Measurements from ENCODE around the gene TNNT1.
"Not testable (repeated sequence)": the region's sequence is repeated elsewhere in the genome, so short reads cannot be mapped to it uniquely, and the experiment has no call there.

TNNT1 gene

GRCh38 chr19:55116232-55116858 lies 32.7 kb downstream of the TNNT1 start:
- Histone ChIP-seq H3K27me3 (ENCODE audit: insufficient read depth, low read length) (no peaks in the 10 kb centered on the region), H3K79me2 (ENCODE audit: control insufficient read depth, insufficient read depth, low read length, unreplicated experiment) (peaks cover 52% of the 10 kb centered on the region), H2AFZ (ENCODE audit: low read length, unreplicated experiment) (no peak overlapping the region), H3K27ac (ENCODE audit: low read depth, low read length) (peak overlapping the region; percentile 43; the same call in 1 of the 2 replicates), H3K4me1 (ENCODE audit: control insufficient read depth, insufficient read depth, low read length, unreplicated experiment) (peaks cover 16% of the 10 kb centered on the region), H3K36me3 (ENCODE audit: insufficient read depth, low read length) (no peaks in the 10 kb centered on the region), H3K4me3 (ENCODE audit: low read depth, low read length) (peak overlapping the region; percentile 84)

- H3K27me3 ChIP-seq (ENCODE audit: insufficient read depth, low read length), result no peaks in the 10 kb centered on the region
- H2AFZ ChIP-seq (ENCODE audit: low read length, unreplicated experiment), result no peak overlapping the region
- no peaks in the 10 kb centered on the region for H3K36me3 ChIP-seq (ENCODE audit: insufficient read depth, low read length)
- peaks cover 52% of the 10 kb centered on the region for H3K79me2 ChIP-seq (ENCODE audit: control insufficient read depth, insufficient read depth, low read length, unreplicated experiment)
- H3K4me3 ChIP-seq (ENCODE audit: low read depth, low read length), result peak overlapping the region; percentile 84
- peak overlapping the region; percentile 37; the same call in 1 of the 2 replicates for H3K27ac ChIP-seq (ENCODE audit: low read depth, low read length)
- H3K4me1 ChIP-seq (ENCODE audit: control insufficient read depth, insufficient read depth, low read length, unreplicated experiment), result peaks cover 16% of the 10 kb centered on the region
Observed at GRCh38 chr19:55115446-55116065, 33.5 kb downstream of the TNNT1 start.

- Histone ChIP-seq H3K36me3 (ENCODE audit: insufficient read depth, low read length) (no peaks in the 10 kb centered on the region), H3K79me2 (ENCODE audit: control insufficient read depth, insufficient read depth, low read length, unreplicated experiment) (peaks cover 52% of the 10 kb centered on the region), H3K27me3 (ENCODE audit: insufficient read depth, low read length) (no peaks in the 10 kb centered on the region), H3K27ac (ENCODE audit: low read depth, low read length) (peak overlapping the region; percentile 29; the same call in 1 of the 2 replicates), H2AFZ (ENCODE audit: low read length, unreplicated experiment) (no peak overlapping the region), H3K4me3 (ENCODE audit: low read depth, low read length) (no peak overlapping the region), H3K4me1 (ENCODE audit: control insufficient read depth, insufficient read depth, low read length, unreplicated experiment) (peaks cover 16% of the 10 kb centered on the region)
Observed at GRCh38 chr19:55114566-55115145, 34.4 kb downstream of the TNNT1 start.

- Histone ChIP-seq H3K79me2 (ENCODE audit: control insufficient read depth, insufficient read depth, low read length, unreplicated experiment) (peaks cover 52% of the 10 kb centered on the region), H3K4me3 (ENCODE audit: low read depth, low read length) (no peak overlapping the region)
Observed at GRCh38 chr19:55113570-55114039, 35.4 kb downstream of the TNNT1 start.

GRCh38 chr19:55112777-55113569 lies 36.0 kb downstream of the TNNT1 start:
- Histone ChIP-seq H3K79me2 (ENCODE audit: control insufficient read depth, insufficient read depth, low read length, unreplicated experiment) (peaks cover 52% of the 10 kb centered on the region), H3K27me3 (ENCODE audit: insufficient read depth, low read length) (no peaks in the 10 kb centered on the region)

More at GRCh38 chr19:55113570-55114039, 35.4 kb downstream of the TNNT1 start:
- no peaks in the 10 kb centered on the region for H3K36me3 ChIP-seq (ENCODE audit: insufficient read depth, low read length)
- no peaks in the 10 kb centered on the region for H3K27me3 ChIP-seq (ENCODE audit: insufficient read depth, low read length)
- H2AFZ ChIP-seq (ENCODE audit: low read length, unreplicated experiment), result no peak overlapping the region
- H3K4me1 ChIP-seq (ENCODE audit: control insufficient read depth, insufficient read depth, low read length, unreplicated experiment), result peaks cover 16% of the 10 kb centered on the region
- H3K27ac ChIP-seq (ENCODE audit: low read depth, low read length), result peak overlapping the region; percentile 48; the same call in 1 of the 2 replicates

GRCh38 chr19:55112246-55112776 lies 36.7 kb downstream of the TNNT1 start:
- no peak overlapping the region for H3K4me3 ChIP-seq (ENCODE audit: low read depth, low read length)
- H3K4me1 ChIP-seq (ENCODE audit: control insufficient read depth, insufficient read depth, low read length, unreplicated experiment), result peaks cover 16% of the 10 kb centered on the region
- no peak overlapping the region for H3K27ac ChIP-seq (ENCODE audit: low read depth, low read length)
- no peaks in the 10 kb centered on the region for H3K27me3 ChIP-seq (ENCODE audit: insufficient read depth, low read length)
- peaks cover 52% of the 10 kb centered on the region for H3K79me2 ChIP-seq (ENCODE audit: control insufficient read depth, insufficient read depth, low read length, unreplicated experiment)
- no peak overlapping the region for H2AFZ ChIP-seq (ENCODE audit: low read length, unreplicated experiment)
- no peaks in the 10 kb centered on the region for H3K36me3 ChIP-seq (ENCODE audit: insufficient read depth, low read length)

More at GRCh38 chr19:55112777-55113569, 36.0 kb downstream of the TNNT1 start:
- no peak overlapping the region for H2AFZ ChIP-seq (ENCODE audit: low read length, unreplicated experiment)
- no peaks in the 10 kb centered on the region for H3K36me3 ChIP-seq (ENCODE audit: insufficient read depth, low read length)
- H3K4me3 ChIP-seq (ENCODE audit: low read depth, low read length), result no peak overlapping the region
- H3K4me1 ChIP-seq (ENCODE audit: control insufficient read depth, insufficient read depth, low read length, unreplicated experiment), result peaks cover 16% of the 10 kb centered on the region
- peak overlapping the region; percentile 48; the same call in 1 of the 2 replicates for H3K27ac ChIP-seq (ENCODE audit: low read depth, low read length)

- Histone ChIP-seq H3K4me1 (ENCODE audit: control insufficient read depth, insufficient read depth, low read length, unreplicated experiment) (peaks cover 16% of the 10 kb centered on the region), H2AFZ (ENCODE audit: low read length, unreplicated experiment) (no peak overlapping the region), H3K27me3 (ENCODE audit: insufficient read depth, low read length) (no peaks in the 10 kb centered on the region), H3K27ac (ENCODE audit: low read depth, low read length) (no peak overlapping the region), H3K79me2 (ENCODE audit: control insufficient read depth, insufficient read depth, low read length, unreplicated experiment) (peaks cover 48% of the 10 kb centered on the region), H3K36me3 (ENCODE audit: insufficient read depth, low read length) (no peaks in the 10 kb centered on the region), H3K4me3 (ENCODE audit: low read depth, low read length) (no peak overlapping the region)
Observed at GRCh38 chr19:55111238-55111831, 37.7 kb downstream of the TNNT1 start.

GRCh38 chr19:55109527-55110291 lies 39.3 kb downstream of the TNNT1 start:
- Histone ChIP-seq H2AFZ (ENCODE audit: low read length, unreplicated experiment) (no peak overlapping the region), H3K4me1 (ENCODE audit: control insufficient read depth, insufficient read depth, low read length, unreplicated experiment) (peaks cover 7% of the 10 kb centered on the region), H3K4me3 (ENCODE audit: low read depth, low read length) (no peak overlapping the region), H3K79me2 (ENCODE audit: control insufficient read depth, insufficient read depth, low read length, unreplicated experiment) (peaks cover 37% of the 10 kb centered on the region), H3K36me3 (ENCODE audit: insufficient read depth, low read length) (no peaks in the 10 kb centered on the region), H3K27me3 (ENCODE audit: insufficient read depth, low read length) (no peaks in the 10 kb centered on the region), H3K27ac (ENCODE audit: low read depth, low read length) (no peak overlapping the region)

- H3K79me2 ChIP-seq (ENCODE audit: control insufficient read depth, insufficient read depth, low read length, unreplicated experiment), result peaks cover 12% of the 10 kb centered on the region
- H2AFZ ChIP-seq (ENCODE audit: low read length, unreplicated experiment); H3K4me3 ChIP-seq (ENCODE audit: low read depth, low read length); H3K4me1 ChIP-seq (ENCODE audit: control insufficient read depth, insufficient read depth, low read length, unreplicated experiment); H3K27ac ChIP-seq (ENCODE audit: low read depth, low read length); H3K36me3 ChIP-seq (ENCODE audit: insufficient read depth, low read length); H3K27me3 ChIP-seq (ENCODE audit: insufficient read depth, low read length): not testable (repeated sequence)
Observed at GRCh38 chr19:55107252-55107651, 41.8 kb downstream of the TNNT1 start.

Data from ACC112 (cell line).